ENCODE results near the gene NEURL3.

GRCh38 chr2:96539215-96539920 is 34.2 kb upstream of the NEURL3 start:
- TF ChIP-seq, protein P1, sequence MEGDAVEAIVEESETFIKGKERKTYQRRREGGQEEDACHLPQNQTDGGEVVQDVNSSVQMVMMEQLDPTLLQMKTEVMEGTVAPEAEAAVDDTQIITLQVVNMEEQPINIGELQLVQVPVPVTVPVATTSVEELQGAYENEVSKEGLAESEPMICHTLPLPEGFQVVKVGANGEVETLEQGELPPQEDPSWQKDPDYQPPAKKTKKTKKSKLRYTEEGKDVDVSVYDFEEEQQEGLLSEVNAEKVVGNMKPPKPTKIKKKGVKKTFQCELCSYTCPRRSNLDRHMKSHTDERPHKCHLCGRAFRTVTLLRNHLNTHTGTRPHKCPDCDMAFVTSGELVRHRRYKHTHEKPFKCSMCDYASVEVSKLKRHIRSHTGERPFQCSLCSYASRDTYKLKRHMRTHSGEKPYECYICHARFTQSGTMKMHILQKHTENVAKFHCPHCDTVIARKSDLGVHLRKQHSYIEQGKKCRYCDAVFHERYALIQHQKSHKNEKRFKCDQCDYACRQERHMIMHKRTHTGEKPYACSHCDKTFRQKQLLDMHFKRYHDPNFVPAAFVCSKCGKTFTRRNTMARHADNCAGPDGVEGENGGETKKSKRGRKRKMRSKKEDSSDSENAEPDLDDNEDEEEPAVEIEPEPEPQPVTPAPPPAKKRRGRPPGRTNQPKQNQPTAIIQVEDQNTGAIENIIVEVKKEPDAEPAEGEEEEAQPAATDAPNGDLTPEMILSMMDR (IDR thresholded peaks at IDR 0.05) = no peak
- no peak for TF ChIP-seq POLR2A (IDR thresholded peaks at IDR 0.05)

Measured in testis (tissue), 2 donors.